Dermis blood vessel endothelial cell (primary cell): ENCODE measurements around the gene CDRT4. TPM values are rescaled to one million over a fixed set of nuclear protein-coding genes. Genes with fewer than 3 reads are reported as not detected.

Experiments
- DNase-seq: peaks from one replicate; pipeline ENCODE4 v3.0.0; 2010
- total RNA-seq: library from RNA; depleted of rRNA; stranded (reverse); fragments of >200 nt; gene quantifications from 2 replicates; pipeline ENCODE4 v1.2.3, GENCODE V29; 2014

Gene CDRT4
- total RNA-seq, 1 donor from 2014 or later: 1.9 TPM

GRCh38 chr17:15388356-15389041 lies 78.9 kb downstream of the CDRT4 start:
- no peak for DNase-seq

- DNase-seq: no peak
Observed at GRCh38 chr17:15386083-15386482, 81.3 kb downstream of the CDRT4 start.

Other genes starting within 250 kb of the CDRT4 start
- gene PMP22, start 202.3 kb downstream of the CDRT4 start, total RNA-seq: 23.3 and 32.2 TPM in 2 replicates
- not detected in 2 replicates for gene TEKT3, start 126.0 kb downstream of the CDRT4 start, total RNA-seq
- 21.6 and 48.0 TPM in 2 replicates for gene TVP23C, start 95.9 kb upstream of the CDRT4 start, total RNA-seq
- 0.79 and 1.4 TPM in 2 replicates for gene FBXW10B, start 152.1 kb upstream of the CDRT4 start, total RNA-seq
- 84.9 and 116 TPM in 2 replicates for gene TRIM16, start 216.7 kb upstream of the CDRT4 start, total RNA-seq
- 44.9 and 48.8 TPM in 2 replicates for gene ZNF286A, start 232.1 kb upstream of the CDRT4 start, total RNA-seq